HFFc6 (cell line): Measurements from ENCODE around the gene HSBP1L1. TPM values are rescaled to one million over a fixed set of nuclear protein-coding genes. Genes with fewer than 3 reads are reported as not detected.
A peak's percentile ranks its signal among the peaks of the same experiment; 100 is the strongest.

Experiments used
- DNase-seq: peaks from one replicate; pipeline ENCODE4 v3.0.0-alpha.2; 2018
- H3K27ac Mint-ChIP-seq: 2 replicates; pipeline ENCODE4 v1.8.0; 2020; ENCODE audit warnings: mild to moderate bottlenecking, mixed read lengths
- H3K27me3 Mint-ChIP-seq: 2 replicates; pipeline ENCODE4 v1.8.0; 2021; ENCODE audit warnings: mild to moderate bottlenecking, moderate library complexity, mixed read lengths; ENCODE audit not compliant: insufficient read depth
- H3K36me3 Mint-ChIP-seq: 2 replicates; pipeline ENCODE4 v1.8.0; 2021; ENCODE audit warnings: low read depth, mixed read lengths
- H3K4me1 Mint-ChIP-seq: 2 replicates; pipeline ENCODE4 v1.8.0; 2020; ENCODE audit warnings: low read depth, mixed read lengths
- H3K4me3 Mint-ChIP-seq: 2 replicates; pipeline ENCODE4 v1.8.0; 2020; ENCODE audit warnings: mild to moderate bottlenecking, moderate library complexity, mixed read lengths
- H3K9me3 Mint-ChIP-seq: 2 replicates; pipeline ENCODE4 v1.8.0; 2020; ENCODE audit warnings: mild to moderate bottlenecking, mixed read lengths
- long read RNA-seq: library from polyadenylated mRNA; unstranded; transcript quantifications from one replicate; pipeline ENCODE4 v2.0.0, GENCODE V29; 2019
- total RNA-seq, 6 experiments: library from RNA; stranded (reverse); fragmentation: NEBNext Ultra II Directional; extraction: Animal tissue kit (Norgen Biotek cat#: 25700); gene quantifications; 2 replicates in 1 of 6; 3 replicates in 5 of 6; pipeline ENCODE4 v1.2.3, GENCODE V29; 2021
- TF ChIP-seq, protein P1 (sequence below): fragments of 200-600 bp; sonication (generic); IDR thresholded peaks from 2 replicates; pipeline ENCODE4 v1.5.0; 2021; ENCODE audit warnings: antibody characterized with exemption, mild to moderate bottlenecking

HSBP1L1 gene
- total RNA-seq, result 10 to 100 TPM; 20.7 to 25.6 (median 21.6) TPM
- long read RNA-seq, transcript HSBP1L1-201 (4 exons, 771 nt), result major isoform, 20 of 25 reads
- long read RNA-seq, partial matches to known transcripts, result 0 of 25 reads
- long read RNA-seq, other reads (novel, unspliced or antisense), result 2 of 25 reads

GRCh38 chr18:79964330-79965118 lies at the start of gene HSBP1L1:
Gene HSBP1L1, plus strand, starts transcription at chr18:79964643. Its CDS starts 93 bp downstream, at chr18:79964736.
- H3K27ac Mint-ChIP-seq, result peak within 1 kb of the TSS; percentile 95
- DNase-seq, result no peak
- peaks cover 3% of the 10 kb centered on the region; the same call in 1 of the 2 replicates for H3K27me3 Mint-ChIP-seq
- no peaks in the 10 kb centered on the region for H3K9me3 Mint-ChIP-seq
- TF ChIP-seq, protein P1, sequence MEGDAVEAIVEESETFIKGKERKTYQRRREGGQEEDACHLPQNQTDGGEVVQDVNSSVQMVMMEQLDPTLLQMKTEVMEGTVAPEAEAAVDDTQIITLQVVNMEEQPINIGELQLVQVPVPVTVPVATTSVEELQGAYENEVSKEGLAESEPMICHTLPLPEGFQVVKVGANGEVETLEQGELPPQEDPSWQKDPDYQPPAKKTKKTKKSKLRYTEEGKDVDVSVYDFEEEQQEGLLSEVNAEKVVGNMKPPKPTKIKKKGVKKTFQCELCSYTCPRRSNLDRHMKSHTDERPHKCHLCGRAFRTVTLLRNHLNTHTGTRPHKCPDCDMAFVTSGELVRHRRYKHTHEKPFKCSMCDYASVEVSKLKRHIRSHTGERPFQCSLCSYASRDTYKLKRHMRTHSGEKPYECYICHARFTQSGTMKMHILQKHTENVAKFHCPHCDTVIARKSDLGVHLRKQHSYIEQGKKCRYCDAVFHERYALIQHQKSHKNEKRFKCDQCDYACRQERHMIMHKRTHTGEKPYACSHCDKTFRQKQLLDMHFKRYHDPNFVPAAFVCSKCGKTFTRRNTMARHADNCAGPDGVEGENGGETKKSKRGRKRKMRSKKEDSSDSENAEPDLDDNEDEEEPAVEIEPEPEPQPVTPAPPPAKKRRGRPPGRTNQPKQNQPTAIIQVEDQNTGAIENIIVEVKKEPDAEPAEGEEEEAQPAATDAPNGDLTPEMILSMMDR, result peak; percentile 44
- H3K36me3 Mint-ChIP-seq, result peaks cover 2% of the 10 kb centered on the region; the same call in 1 of the 2 replicates
- H3K4me3 Mint-ChIP-seq, result peak within 1 kb of the TSS; percentile 87
- peaks cover 45% of the 10 kb centered on the region for H3K4me1 Mint-ChIP-seq

DNA sequence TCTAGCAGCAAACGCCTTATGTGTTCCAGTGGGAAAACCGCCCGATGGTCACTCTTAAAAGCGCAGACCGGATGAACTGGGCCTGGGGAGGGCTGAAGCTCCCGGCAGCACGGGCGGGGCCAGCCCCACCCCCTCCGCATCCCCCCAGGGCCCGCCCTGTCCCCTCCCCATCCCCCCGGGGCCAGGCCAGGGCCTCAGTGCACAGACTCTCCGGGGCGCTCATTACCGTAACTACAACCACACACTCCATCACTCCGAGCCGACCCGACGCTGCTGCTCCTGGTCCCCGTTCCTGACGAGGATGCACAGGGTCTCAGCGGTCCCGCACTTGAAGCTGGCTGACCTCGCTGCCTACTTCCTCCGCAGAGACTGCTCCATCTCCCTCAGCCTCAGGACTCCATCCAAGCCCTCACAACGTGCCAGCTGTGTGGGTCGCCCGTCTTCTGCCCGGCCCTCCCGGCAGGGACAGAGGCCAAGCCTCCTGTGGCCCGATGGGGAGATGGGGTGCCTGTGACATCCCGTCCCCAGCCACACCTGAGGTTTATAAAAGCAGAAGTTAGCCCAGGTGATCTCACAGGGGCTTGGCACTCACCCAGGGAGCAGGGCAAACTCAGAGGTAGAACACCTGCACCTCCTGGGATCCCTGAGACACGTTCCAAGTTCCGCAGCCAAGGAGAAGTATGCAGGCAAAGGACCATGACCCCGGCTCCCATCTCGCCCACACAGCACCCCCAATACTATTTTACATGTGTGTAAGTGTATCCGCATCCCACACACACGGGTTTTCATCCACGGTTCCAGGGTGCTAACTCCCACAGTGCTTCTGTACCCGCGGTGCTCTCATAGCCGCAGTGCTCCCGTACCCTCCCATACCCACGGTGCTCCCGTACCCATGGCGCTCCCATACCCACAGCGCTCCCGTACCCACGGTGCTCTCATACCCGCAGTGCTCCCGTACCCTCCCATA lies 49.0 kb upstream of the HSBP1L1 start:
- H3K27me3 Mint-ChIP-seq, result no peaks in the 10 kb centered on the region; the same call in 1 of the 2 replicates
- no peak for DNase-seq
- TF ChIP-seq, protein P1, result no peak
- H3K9me3 Mint-ChIP-seq, result peaks cover 21% of the 10 kb centered on the region; the same call in 1 of the 2 replicates
- H3K4me3 Mint-ChIP-seq, result no peak overlapping the region
- no peak overlapping the region for H3K27ac Mint-ChIP-seq
- H3K36me3 Mint-ChIP-seq, result peaks cover 57% of the 10 kb centered on the region
- H3K4me1 Mint-ChIP-seq, result no peaks in the 10 kb centered on the region

- TF ChIP-seq, protein P1, result no peak
- H3K27me3 Mint-ChIP-seq, result no peaks in the 10 kb centered on the region; the same call in 1 of the 2 replicates
- H3K4me3 Mint-ChIP-seq, result no peak overlapping the region
- H3K9me3 Mint-ChIP-seq, result peaks cover 21% of the 10 kb centered on the region; the same call in 1 of the 2 replicates
- H3K4me1 Mint-ChIP-seq, result no peaks in the 10 kb centered on the region
- DNase-seq, result no peak
- H3K27ac Mint-ChIP-seq, result no peak overlapping the region
- peaks cover 53% of the 10 kb centered on the region for H3K36me3 Mint-ChIP-seq
Observed at GRCh38 chr18:79916128-79916494, 48.3 kb upstream of the HSBP1L1 start.

GRCh38 chr18:79916546-79917168 lies 47.8 kb upstream of the HSBP1L1 start:
- Mint-ChIP-seq H3K4me3 (no peak overlapping the region), H3K36me3 (peaks cover 54% of the 10 kb centered on the region), H3K27me3 (no peaks in the 10 kb centered on the region; the same call in 1 of the 2 replicates), H3K4me1 (no peaks in the 10 kb centered on the region), H3K9me3 (peaks cover 21% of the 10 kb centered on the region; the same call in 1 of the 2 replicates), H3K27ac (no peak overlapping the region)
- TF ChIP-seq, protein P1, result no peak
- DNase-seq, result no peak
